Endothelial cell of umbilical vein (primary cell): ENCODE measurements around the gene HSPG2. TPM values are rescaled to one million over a fixed set of nuclear protein-coding genes. Genes with fewer than 3 reads are reported as not detected.

Experiments used
- BruUV-seq: library from RNA; stranded (reverse); fragments of 400-500 nt; replicated peaks from 2 replicates; lab custom pipeline; 2021; lab: Mats Ljungman, UMichigan
- CTCF ChIA-PET: fragments of 300-600, 350-600 bp; sonication (Branson Sonifier 250); formaldehyde crosslinking; loops from one replicate; lab custom pipeline; 2021; ENCODE audit warnings: antibody characterized with exemption, inconsistent platforms; lab: Charles Lee
- POLR2A ChIA-PET: fragments of 300-600, 350-600 bp; sonication (Branson Sonifier 250); formaldehyde crosslinking; loops from one replicate; lab custom pipeline; 2021; ENCODE audit warnings: antibody characterized with exemption, inconsistent platforms; lab: Charles Lee
- DNase-seq: peaks from one replicate; pipeline ENCODE4 v3.0.0-alpha.2; 2011; ENCODE audit warnings: low read depth, low spot score
- FAIRE-seq: peaks from 2 replicates; lab custom pipeline; 2011; peaks lifted over from hg19 to GRCh38; lab: Jason Lieb, UNC
- H2AFZ ChIP-seq: 2 replicates; pipeline ENCODE4 v1.6.0; 2012; ENCODE audit warnings: low read depth, low read length, control low read depth, inconsistent platforms
- H3K27ac ChIP-seq: 2 replicates; pipeline ENCODE4 v1.5.1; 2011; ENCODE audit warnings: low read depth, mild to moderate bottlenecking, control low read depth, low read length, moderate library complexity; ENCODE audit not compliant: insufficient read depth
- H3K27me3 ChIP-seq, 2 experiments: 2 replicates each; pipeline versions ENCODE4 v1.6.0 to v1.6.1; 2011; ENCODE audit warnings: low read length in 2 of 2, mixed read lengths in 1 of 2; ENCODE audit not compliant: control insufficient read depth in 2 of 2, insufficient read depth in 2 of 2
- H3K36me3 ChIP-seq, 2 experiments: 2 replicates in 1 of 2; 3 replicates in 1 of 2; pipeline ENCODE4 v1.5.1; 2011; ENCODE audit warnings: low read length in 2 of 2, mild to moderate bottlenecking in 1 of 2, moderate library complexity in 1 of 2; ENCODE audit not compliant: control insufficient read depth in 2 of 2, insufficient read depth in 2 of 2; ENCODE audit errors: extremely low read depth in 1 of 2
- H3K4me1 ChIP-seq: 3 replicates; pipeline ENCODE4 v1.5.1; 2011; ENCODE audit warnings: mild to moderate bottlenecking, low read length; ENCODE audit not compliant: control insufficient read depth, insufficient read depth; ENCODE audit errors: extremely low read depth
- H3K4me2 ChIP-seq: 2 replicates; pipeline ENCODE4 v1.6.1; 2011; ENCODE audit warnings: low read length, control low read depth, mixed read lengths; ENCODE audit not compliant: insufficient read depth
- H3K4me3 ChIP-seq, 3 experiments: fragments of 200-600 bp in 1 of 3; sonication (generic), shearing (Covaris generic) in 1 of 3; replicated peaks in 1 of 3; 2 replicates each; pipeline ENCODE4 v1.5.1; 2011 to 2016; ENCODE audit warnings: control low read depth in 3 of 3, low read length in 3 of 3, mild to moderate bottlenecking in 2 of 3, inconsistent platforms in 1 of 3, low read depth in 1 of 3, moderate library complexity in 1 of 3; ENCODE audit not compliant: insufficient read depth in 1 of 3
- H3K79me2 ChIP-seq: 2 replicates; pipeline ENCODE4 v1.6.0; 2012; ENCODE audit warnings: low read length, inconsistent platforms; ENCODE audit not compliant: control insufficient read depth, insufficient read depth
- H3K9ac ChIP-seq: replicated peaks from 2 replicates; pipeline ENCODE3; 2011; ENCODE audit warnings: low read length, control low read depth; ENCODE audit not compliant: insufficient read depth; ENCODE audit errors: extremely low read depth
- H3K9me1 ChIP-seq: replicated peaks from 3 replicates; pipeline ENCODE4 v1.6.0; 2011; ENCODE audit warnings: mild to moderate bottlenecking, low read length; ENCODE audit not compliant: control insufficient read depth, insufficient read depth; ENCODE audit errors: extremely low read depth
- H3K9me3 ChIP-seq: replicated peaks from 2 replicates; pipeline ENCODE4 v1.5.1; 2012; ENCODE audit warnings: low read length, inconsistent platforms; ENCODE audit not compliant: control insufficient read depth, insufficient read depth
- H4K20me1 ChIP-seq: replicated peaks from 2 replicates; pipeline ENCODE3; 2011; ENCODE audit warnings: mild to moderate bottlenecking, low read length; ENCODE audit not compliant: control insufficient read depth, insufficient read depth; ENCODE audit errors: extremely low read depth
- CTCF ChIP-seq, 2 donors: IDR thresholded peaks; 1 replicate in 1 of 2; 2 replicates in 1 of 2; pipeline ENCODE4 v1.5.1; 2011; ENCODE audit warnings: low read length in 2 of 2, mild to moderate bottlenecking in 2 of 2, moderate library complexity in 2 of 2, control low read depth in 1 of 2, inconsistent platforms in 1 of 2, low read depth in 1 of 2; ENCODE audit not compliant: insufficient read depth in 1 of 2; ENCODE audit errors: extremely low read depth in 1 of 2
- EZH2 ChIP-seq: IDR thresholded peaks from 2 replicates; pipeline ENCODE4 v1.6.1; 2012; ENCODE audit warnings: borderline replicate concordance, low read depth, mild to moderate bottlenecking, moderate library complexity, low read length, inconsistent platforms; ENCODE audit not compliant: severe bottlenecking
- JUN ChIP-seq: IDR thresholded peaks from 2 replicates; pipeline ENCODE4 v1.6.1; 2011; ENCODE audit warnings: borderline replicate concordance, low read depth; ENCODE audit not compliant: insufficient read length, insufficient read depth
- MAX ChIP-seq: IDR thresholded peaks from 2 replicates; pipeline ENCODE4 v1.6.1; 2011; ENCODE audit not compliant: insufficient read depth, insufficient read length
- MYC ChIP-seq: IDR thresholded peaks from one replicate; pipeline ENCODE4 v1.6.1; 2011; ENCODE audit warnings: mild to moderate bottlenecking, low read depth, low read length
- POLR2A ChIP-seq: IDR thresholded peaks from 2 replicates; pipeline ENCODE4 v1.6.1; 2012; ENCODE audit warnings: low read depth, mild to moderate bottlenecking, control low read depth, low read length
- POLR2AphosphoS5 ChIP-seq: IDR thresholded peaks from 2 replicates; pipeline ENCODE4 v1.6.1; 2012; ENCODE audit warnings: low read depth, mild to moderate bottlenecking, control low read depth, low read length, moderate library complexity; ENCODE audit not compliant: insufficient read depth
- dilution Hi-C: fragments of 300-500 bp; cut with MboI; formaldehyde crosslinking; loops from one replicate; pipeline ENCODE4 v1.15.0; 2019; ENCODE audit warnings: low sequenced_read_pairs; ENCODE audit not compliant: extremely low pct_ligation_motif_present
- intact Hi-C: fragments of 100-400 bp; cut with micrococcal nuclease; formaldehyde crosslinking; loops from one replicate; pipeline ENCODE4 v1.10.0; 2022
- polyA plus RNA-seq, 4 experiments: library from polyadenylated mRNA; depleted of rRNA in 3 of 4; stranded (reverse) in 3 of 4; unstranded in 1 of 4; fragments of >200 nt; gene quantifications; 2 replicates each; pipeline versions ENCODE4 v1.2.1 to v1.2.3, GENCODE V29; 2011 to 2012; ENCODE audit warnings: missing spikeins in 1 of 4
- total RNA-seq: library from RNA; stranded (reverse); gene quantifications from 2 replicates; pipeline ENCODE4 v1.2.3, GENCODE V29; 2021

The HSPG2 gene
- total and polyA plus RNA-seq, 2 donors (not counting 3 experiments of a cell fraction or from before 2014, with no cell fraction given) = 734 to 3,499 TPM

GRCh38 chr1:21872445-21873079 is 64.5 kb downstream of the HSPG2 start:
- no peak overlapping the region for H3K4me3 ChIP-seq
- H3K27ac ChIP-seq = no peak overlapping the region
- H3K4me1 ChIP-seq = peaks cover 7% of the 10 kb centered on the region
- POLR2A ChIA-PET = interaction anchor here (0.7 kb wide), 1 partner anchor 15 kb away, joined by 3 read pairs; no protein-coding TSS in a partner anchor
- no peak overlapping the region for H3K9ac ChIP-seq
- dilution Hi-C loops = no loop called here
- H3K9me1 ChIP-seq = no peaks in the 10 kb centered on the region
- no peaks in the 10 kb centered on the region for H3K27me3 ChIP-seq
- DNase-seq (no peak), FAIRE-seq (no peak)
- H3K9me3 ChIP-seq = no peaks in the 10 kb centered on the region
- no peak overlapping the region for H2AFZ ChIP-seq
- TF ChIP-seq POLR2A = no peak
- TF ChIP-seq POLR2AphosphoS5 = peak; percentile 59
- H3K4me2 ChIP-seq = no peak overlapping the region
- CTCF ChIA-PET = no interaction called here
- intact Hi-C loops = no loop called here
- H3K36me3 ChIP-seq = peaks cover 73 to 88% of the 10 kb centered on the region in 2 experiments
- BruUV-seq = TSS peak; percentile 8
- no peaks in the 10 kb centered on the region for H4K20me1 ChIP-seq
- H3K79me2 ChIP-seq = peaks cover 73% of the 10 kb centered on the region

GRCh38 chr1:21871943-21872342 is 65.2 kb downstream of the HSPG2 start:
- intact Hi-C loops = no loop called here
- no peak overlapping the region for H3K4me3 ChIP-seq
- H3K36me3 ChIP-seq = peaks cover 75 to 88% of the 10 kb centered on the region in 2 experiments
- CTCF ChIA-PET = no interaction called here
- dilution Hi-C loops = no loop called here
- H3K9me3 ChIP-seq = no peaks in the 10 kb centered on the region
- H3K27me3 ChIP-seq = no peaks in the 10 kb centered on the region
- no TSS peak for BruUV-seq
- FAIRE-seq (no peak), DNase-seq (no peak)
- TF ChIP-seq MYC = no peak
- no peak for TF ChIP-seq POLR2A
- no peak for TF ChIP-seq POLR2AphosphoS5
- TF ChIP-seq EZH2 = no peak
- TF ChIP-seq JUN = no peak
- TF ChIP-seq CTCF (IDR thresholded peaks at IDR 0.05; ENCODE audit: extremely low read depth in 1 of 2, insufficient read depth in 1 of 2, low read depth in 1 of 2, low read length in 2 of 2) = no peak
- TF ChIP-seq MAX = no peak
- no peak overlapping the region for H3K27ac ChIP-seq
- no peak overlapping the region for H2AFZ ChIP-seq
- H3K4me1 ChIP-seq = peaks cover 7% of the 10 kb centered on the region
- POLR2A ChIA-PET = interaction anchor here (0.7 kb wide), 1 partner anchor 14 kb away, joined by 3 read pairs; no protein-coding TSS in a partner anchor
- H3K9me1 ChIP-seq = no peaks in the 10 kb centered on the region
- no peak overlapping the region for H3K9ac ChIP-seq
- H4K20me1 ChIP-seq = no peaks in the 10 kb centered on the region
- peaks cover 75% of the 10 kb centered on the region for H3K79me2 ChIP-seq
- no peak overlapping the region for H3K4me2 ChIP-seq
